HG03045 (cell line): ENCODE results near the gene STEAP1B.
"Not testable (repeated sequence)": the region's sequence is repeated elsewhere in the genome, so short reads cannot be mapped to it uniquely, and the experiment has no call there.

Source experiments
- ATAC-seq: cut with Tn5 transposase; IDR thresholded peaks from one replicate; pipeline ENCODE4 v1.9.1; 2021; ENCODE audit warnings: mild to moderate bottlenecking, moderate library complexity; ENCODE audit not compliant: unreplicated experiment

Gene STEAP1B

DNA sequence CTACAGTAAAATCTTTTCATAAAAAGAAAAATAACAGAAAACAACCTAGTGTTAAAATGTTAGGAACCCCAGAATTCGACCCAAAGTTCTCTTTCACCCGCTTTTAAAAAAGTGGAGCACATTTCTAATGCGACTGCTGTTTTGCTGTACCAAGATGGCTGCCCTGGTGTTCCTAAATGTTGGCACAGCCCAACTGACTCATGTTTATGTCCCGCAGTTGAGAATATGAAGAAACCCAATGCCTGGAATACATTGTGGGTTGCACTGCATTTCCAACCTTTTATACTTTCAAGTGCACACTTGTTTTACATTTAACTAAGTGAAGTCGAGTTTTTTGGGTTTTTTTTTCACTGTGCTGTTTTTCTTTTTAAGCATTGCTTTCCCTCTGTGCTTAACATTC is 944 bp downstream of the STEAP1B start:
- ATAC-seq, result no peak

DNA sequence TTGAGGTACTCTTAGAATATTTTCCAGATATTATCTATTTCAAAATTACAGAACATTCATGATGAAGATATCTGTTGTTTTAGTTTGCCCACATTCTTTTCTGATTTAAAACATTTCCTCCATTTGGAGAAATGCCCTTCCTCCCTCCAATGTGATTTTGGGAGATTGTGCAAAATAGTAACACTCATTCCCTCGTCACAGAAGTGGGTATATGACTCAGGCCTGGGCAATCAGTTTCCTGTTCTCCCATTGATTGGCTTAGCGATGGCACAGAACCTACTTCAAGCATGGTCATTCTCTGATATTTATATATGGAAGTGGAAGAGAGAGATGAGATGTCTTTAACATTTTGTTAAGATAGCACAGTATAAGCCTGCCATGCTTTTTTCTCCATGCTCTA is 3.1 kb downstream of the STEAP1B start:
- ATAC-seq, result not testable (repeated sequence)

DNA sequence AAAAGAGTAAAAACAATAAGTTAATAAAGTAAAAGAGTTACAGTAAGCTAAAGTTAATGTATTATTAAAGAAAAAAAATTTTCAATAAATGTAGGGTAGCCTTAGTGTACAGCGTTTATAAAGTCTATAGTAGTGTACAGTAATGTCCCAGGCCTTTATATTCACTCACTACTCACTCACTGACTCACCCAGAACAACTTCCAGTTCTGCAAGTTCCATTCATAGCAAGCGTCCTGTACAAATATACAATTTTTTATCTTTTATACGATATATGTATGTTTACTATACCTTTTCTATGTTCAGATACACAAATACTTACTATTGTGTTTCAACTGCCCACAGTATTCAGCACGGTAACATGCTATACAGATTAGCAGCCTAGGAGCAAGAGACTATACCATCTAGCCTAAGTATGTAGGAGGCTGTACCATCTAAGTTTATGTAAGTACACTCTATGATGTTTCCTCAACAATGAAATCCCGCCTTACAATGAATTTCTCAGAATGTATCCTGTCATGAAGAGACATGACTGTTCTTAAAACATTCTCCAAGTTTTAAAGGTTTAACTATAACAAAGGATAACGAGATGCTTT is 3.6 kb downstream of the STEAP1B start:
- ATAC-seq, result not testable (repeated sequence)

DNA sequence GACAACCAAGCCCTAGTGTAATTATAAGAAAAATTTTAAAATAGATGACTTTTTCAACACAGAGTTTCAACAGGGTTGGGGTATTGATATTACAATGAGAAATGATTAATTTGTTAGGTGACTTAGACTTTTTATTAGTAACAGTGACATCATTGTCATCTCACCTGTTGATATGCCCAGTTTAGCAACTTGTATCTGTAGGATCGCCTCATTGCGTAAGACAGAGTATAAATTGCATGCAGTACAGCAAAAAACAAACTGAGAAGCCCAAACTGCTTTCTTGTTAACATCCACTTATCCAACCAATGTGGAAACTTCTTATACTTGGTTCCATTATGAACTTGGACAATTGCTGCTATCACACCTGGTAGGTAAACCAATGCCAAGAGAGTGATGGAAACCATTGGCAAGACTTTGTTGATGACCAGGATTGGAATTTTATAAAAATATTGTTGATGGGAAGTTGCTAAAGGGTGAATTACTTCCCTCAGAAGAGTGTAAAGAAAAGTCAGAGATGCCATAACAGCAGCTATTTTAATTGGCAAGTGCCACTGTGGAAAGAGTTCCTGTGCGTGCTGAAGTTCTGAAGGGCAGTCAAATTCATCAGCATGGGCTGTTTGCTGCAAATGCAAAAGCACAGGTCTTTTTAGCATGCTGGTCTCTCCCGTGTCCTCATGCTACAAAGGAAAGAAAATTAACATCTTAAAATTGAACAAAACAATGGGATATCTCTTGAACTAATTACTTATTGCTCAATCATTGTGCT is 6.6 kb downstream of the STEAP1B start:
- not testable (repeated sequence) for ATAC-seq

DNA sequence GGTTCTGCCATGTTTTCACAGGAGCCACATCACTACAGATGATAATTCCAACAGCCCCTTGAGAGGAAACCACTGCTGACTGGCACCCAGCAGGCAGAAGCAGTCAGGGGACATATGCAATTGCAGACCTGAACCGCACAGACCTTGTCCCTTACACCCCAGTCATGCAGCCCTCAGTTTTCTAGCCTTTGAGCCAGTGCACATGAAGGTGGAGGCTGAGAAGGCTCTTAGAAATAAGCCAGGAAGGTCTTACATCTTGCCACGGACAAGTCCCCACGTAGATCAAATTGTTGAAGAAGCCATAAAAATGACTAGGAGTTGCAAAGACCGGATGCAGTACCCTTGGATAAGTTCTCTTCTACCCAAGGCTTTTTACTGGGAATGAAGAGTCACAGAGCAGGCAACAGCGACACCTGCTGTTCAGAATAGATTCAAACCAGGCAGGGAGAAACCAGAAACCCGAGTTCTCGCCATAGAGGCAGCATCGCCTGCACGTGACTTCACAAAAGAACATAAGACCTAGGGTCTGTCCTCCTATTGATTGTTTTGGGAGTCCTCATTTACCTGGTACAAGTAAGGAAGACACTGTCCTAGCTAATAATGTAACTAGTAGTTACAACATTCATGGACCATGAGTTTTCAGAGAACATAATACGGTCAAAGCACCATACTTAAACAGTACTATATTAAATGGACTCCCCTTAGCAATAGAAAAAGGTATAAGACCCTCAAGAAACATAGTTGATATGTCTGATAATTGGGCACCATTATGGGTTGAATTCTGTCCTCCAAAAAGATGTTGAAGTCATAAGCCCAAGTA is 11.1 kb downstream of the STEAP1B start:
- ATAC-seq, result no peak

DNA sequence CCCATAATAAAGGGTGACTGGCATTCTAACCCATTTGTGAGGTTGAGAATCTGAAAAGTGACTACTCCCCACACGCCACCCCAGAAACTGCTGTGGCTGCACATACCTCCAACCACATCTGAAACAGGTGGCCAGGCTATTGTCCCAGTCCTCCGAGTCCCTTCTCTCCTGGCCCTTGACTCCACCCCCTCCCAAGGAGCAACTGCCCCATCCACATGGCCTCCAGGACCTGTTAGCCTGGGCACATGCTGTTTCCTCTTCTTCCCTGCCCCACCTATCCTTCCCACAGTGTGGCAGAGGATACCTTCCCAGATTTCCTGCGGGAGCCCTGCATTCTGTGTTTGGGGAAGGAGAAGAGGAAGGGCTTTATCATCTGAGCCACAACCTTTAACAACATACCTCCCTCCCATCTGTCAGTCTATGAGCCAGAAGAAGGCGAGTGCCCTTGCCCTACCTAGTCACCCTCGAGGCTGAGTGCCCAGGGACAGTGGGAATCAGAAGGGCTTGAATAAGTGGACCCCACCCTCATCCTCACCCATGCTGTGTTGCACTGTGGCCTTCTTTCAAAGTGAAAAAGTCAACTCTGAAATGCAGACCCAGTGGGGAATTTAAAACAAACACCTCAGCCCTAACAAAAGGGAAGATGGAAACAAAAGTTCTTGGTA is 11.9 kb downstream of the STEAP1B start:
- no peak for ATAC-seq

DNA sequence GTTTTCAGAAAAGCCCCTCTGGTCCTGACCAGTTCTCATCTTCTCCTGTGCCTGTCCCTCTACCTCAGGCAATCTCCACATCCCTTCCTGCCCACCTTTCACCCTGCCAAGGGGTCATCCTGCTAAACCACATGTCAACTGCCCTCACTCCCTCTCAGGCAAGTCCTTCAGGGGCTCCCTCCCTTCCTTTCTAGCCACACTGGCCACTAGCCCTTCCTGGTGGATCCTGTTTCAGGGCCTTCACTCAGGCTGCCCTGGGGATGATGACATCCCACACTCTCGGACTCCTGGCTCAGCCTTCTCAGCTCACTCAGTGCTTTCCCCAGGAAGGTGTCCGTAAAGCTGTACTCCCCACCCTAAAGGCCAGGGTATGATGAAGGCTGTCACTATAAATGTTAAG is 13.4 kb downstream of the STEAP1B start:
- no peak for ATAC-seq

DNA sequence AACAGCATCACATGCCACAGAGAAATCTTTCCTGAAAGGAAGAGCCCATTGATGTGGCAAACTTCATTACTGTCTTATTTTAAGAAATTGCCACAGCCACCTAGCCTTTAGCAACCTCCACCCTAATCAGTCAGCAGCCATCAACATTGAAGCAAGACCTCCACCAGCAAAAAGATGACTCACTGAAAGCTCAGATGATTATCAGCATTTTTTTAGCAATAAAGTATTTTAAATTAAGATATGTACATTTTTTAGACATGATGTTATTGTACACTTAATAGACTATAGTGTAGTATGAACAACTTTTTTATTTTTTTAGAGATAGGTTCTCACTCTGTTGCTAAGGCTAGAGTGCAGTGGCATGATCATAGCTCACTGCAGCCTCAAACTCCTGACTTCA is 14.8 kb downstream of the STEAP1B start:
- ATAC-seq, result no peak

DNA sequence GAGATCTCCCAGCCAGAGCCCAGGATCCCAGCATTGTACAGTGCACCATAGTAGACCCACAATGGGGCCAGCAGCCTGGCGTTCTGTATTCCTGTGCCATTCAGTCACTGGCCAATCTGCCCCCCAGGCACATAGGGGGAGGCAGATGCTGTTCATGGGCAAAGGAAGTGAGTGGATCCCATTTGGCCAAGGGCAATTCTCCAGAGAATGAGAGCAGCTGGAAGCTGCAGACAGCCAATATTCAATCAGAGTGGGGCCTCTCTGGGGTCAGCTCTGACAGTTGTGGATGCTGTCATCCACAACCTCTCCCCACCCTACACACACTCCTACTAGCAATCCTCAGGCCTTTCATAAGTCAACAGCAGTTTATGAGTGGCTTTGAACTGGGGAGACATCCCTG is 17.5 kb downstream of the STEAP1B start:
- ATAC-seq, result no peak

DNA sequence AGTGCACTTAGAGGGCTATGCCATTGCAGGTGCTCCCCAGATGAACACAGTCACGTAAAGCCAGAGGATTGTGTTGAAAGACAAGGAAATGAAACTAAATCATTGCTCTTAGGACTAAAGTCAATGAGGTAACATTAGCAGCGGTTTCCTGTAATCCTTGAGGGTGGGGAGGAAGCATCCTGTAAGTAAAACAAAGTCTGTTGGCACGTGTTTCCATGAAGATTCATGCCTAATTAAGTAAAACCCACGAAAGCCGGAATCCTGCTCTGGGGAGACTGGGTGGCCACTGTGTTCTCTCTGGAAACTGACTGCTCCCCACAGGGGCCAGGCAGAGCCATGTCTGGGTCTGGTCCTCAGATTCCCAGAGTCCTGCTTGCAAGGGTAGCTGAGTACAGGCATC is 18.3 kb downstream of the STEAP1B start:
- no peak for ATAC-seq

DNA sequence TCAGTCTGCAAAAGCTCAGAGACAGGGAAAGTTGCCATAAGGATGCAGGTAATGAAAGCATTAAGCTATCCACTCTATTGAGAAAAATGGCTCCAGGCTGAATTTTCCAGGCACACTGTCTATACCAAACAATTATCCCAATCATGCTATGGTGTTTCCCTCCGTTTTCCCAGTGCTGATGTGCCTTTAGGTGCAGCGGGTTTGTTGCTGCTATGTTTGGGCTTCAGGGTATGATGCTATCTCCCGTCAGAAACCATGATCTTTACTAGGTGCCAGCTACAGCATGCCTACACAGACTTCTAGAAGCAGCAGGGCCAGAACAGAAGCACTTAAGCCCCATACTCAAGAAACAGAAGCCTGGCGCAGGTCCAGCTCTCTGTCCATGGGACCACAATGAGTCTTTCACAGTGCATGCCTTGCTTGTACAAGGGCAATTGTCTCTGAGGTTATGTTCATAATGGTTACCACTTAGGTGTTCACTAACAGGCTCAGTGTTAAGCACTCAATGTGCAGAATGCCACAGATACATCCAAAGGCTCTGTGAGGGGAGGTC is 19.4 kb downstream of the STEAP1B start:
- no peak for ATAC-seq

DNA sequence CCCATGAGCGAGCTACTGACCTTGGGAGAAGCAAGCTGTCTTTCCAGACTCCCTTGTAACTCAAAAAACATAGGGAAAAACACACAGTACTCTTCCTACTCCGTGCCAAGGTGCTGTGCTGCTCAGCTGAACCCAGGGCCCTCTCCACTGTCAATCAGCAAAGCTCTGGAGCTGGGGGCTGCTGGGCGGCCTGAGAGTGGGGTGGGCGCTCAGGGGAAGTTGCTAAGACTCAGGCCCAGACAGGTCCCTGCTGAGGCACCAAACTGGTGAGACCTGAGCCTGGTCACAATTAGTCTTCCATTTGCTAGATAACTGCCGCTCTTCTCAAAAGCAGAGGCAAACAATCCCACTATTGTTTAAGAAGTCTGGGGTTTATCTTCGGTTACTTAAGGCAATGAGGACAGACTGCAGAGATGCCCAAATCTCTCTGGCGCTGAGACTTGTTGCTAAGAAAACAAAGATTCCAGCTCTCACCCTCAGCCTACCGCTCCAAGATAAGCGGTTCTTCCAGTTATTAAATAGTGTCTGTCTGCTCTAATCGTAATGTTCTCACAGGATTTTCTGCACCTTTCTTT is 22.0 kb downstream of the STEAP1B start:
- ATAC-seq, result no peak

DNA sequence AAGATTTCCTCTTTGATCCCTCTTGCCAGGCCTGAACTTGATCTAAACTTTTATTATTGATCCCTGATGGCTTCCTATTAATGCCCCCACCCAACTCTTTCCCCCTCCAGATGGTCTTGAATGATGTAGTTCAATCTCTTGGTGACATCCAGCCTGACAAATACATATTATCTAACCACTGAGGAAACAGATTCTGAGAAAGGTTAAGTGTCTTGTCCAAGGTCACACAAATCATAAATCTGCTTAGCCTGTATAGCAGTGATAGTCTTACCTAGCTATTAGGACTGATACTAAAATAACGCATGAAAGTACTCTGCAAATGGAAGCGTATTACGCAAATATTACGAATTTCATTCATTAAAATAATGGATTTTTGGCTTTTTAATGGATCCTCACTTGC is 22.7 kb downstream of the STEAP1B start:
- ATAC-seq, result no peak

DNA sequence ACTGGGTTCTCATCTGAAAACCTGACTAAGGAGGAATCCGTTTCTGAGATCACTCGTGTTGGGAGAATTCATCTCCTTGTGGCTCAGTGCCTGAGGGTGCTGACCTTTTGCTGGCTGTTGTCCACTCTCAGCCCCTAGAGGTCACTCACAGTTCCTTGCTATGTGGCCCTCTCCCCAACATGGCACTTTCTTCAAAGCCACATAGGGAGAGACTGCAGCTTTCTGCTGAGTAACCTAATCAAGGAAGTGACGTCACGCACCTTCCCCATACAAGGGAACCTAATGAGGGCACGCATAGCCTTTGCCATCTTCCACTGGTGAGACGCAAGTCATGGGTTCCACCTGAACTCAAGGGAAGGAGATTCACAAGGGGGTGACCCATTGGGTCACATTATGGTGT is 23.2 kb downstream of the STEAP1B start:
- no peak for ATAC-seq

DNA sequence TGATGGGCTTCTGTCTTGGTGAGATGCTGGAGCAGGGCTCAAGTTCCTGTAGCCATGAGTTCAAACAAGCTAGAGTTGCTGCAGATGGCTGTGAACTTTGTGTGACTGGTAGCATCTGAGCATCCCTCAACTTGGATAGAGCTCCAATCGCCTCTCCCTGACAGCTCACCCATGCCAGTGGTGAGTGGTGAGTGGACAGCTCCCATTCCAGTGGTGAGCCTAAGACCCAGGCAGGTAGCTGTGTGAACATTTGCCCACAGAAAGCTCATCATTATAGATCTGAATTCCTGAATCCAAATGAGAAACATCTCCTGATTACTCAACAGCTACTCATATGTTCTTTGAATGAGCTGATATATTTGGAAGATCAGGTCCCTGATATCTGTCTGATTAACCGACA is 25.3 kb downstream of the STEAP1B start:
- ATAC-seq, result no peak

DNA sequence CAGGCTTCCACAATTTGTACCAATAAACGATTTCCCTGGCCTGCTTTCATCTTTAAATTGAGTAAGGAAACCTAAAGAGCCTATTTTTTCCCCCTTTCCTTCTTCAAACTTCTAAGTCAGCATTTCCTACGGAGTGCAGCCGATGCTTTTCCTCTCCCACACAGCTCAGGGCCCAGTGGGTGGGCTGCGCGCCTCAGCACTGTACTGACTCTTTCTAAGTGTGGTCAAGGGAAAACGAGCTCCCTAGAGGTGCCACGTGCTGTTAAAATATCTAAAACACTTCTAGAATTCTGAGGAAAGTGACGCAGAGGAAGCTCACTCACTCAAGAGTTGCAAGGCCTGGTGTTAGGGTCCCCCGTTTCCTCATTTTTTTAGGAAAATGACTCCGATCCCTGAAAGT is 29.0 kb downstream of the STEAP1B start:
- ATAC-seq, result no peak

DNA sequence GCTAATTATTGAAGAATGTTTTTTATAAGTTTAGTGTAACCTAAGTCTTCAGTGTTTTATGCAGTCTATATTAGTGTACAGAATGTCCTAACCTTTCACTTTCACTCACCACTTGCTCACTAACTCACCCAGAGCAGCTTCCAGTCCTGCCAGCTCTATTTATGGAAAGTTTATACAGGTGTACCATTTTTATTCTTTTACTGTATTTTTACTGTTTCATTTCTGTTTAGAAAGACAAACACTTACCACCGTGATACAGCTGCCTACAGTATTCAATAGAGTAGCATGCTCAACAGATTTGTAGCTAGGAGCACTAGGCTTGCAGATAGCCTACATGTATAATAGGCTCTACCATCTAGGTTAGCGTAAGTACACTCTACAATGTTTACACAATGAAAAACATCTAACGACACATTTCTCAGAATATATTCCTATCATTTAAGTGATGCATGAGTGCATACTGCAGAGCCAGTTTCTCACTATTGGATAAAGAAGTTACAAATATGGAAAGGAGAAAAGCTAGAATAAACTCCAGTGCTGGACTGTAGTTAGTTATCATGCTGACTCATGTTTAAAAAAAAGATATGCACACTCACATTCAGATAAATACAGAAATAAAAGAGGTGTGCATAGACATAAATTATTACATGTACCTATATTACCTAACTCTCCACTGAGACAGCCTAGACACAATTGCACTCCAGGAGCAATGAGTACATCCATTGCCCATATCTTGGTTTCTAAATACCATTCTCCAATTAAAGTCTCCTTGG is 30.4 kb downstream of the STEAP1B start:
- no peak for ATAC-seq

DNA sequence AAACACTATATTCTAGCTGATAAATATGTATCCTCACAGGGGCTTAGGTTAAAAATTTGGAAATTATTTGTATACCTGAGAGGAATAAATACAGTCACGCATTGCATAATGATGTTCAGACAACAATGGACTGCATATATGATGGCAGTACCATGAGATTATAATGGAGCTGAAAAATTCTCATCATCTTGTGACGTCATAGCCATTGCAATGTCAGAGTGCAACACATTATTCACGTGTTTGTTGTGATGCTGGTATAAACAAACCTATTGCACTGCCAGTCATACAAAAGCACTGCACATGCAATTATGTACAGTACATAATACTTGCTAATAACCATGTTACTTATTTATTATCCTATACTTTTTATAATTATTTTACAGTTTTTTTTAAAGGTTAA is 31.4 kb downstream of the STEAP1B start:
- ATAC-seq, result no peak

DNA sequence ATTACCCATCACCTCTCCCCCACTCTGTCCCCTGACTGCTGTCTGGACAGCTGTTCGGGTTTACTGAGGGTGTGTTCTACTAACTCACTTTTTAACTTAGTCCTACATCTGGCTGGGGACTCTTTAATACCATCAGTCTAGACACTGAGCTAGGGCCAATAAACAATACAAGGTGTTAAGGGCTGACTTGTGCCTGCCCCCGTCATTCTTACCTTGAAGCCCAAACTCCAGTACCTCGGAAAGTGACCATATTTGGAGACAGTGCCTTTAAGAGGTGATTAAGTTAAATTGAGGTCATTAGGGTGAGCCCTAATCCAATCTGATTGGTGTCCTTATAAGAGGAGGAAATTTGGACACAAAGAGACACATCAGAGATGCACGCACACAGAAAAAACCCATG is 35.7 kb downstream of the STEAP1B start:
- no peak for ATAC-seq

DNA sequence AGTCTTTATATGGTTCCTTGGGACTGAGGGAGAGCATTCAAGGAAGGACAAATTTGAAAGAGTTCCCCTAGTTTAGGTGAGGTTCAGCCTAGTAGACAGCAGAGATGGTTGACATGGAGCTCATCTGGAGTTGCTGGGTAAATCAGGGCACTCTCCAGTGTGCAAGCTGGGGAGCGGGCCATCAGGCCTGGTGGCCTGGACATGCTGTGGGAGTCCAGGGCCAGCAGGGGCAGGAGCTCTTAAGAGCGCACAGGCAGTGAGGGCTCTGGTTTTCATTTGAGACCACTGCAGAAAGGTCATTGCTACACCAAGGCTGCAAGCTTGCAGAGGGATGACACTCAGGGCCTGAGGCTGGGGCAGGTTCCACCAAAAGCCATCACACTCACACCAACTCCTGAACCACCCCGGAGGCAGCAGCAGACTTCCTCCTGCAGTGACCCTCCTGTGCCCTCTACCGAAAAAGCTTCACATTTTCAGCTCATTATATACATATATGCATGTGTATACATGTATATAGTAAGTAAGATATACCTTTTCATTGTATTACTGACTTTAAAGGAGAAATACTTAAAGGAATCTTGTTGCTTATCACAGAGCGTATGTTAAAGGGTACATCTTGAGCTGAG is 39.5 kb downstream of the STEAP1B start:
- no peak for ATAC-seq
